Measurements from ENCODE around the gene IGF1.

- TF ChIP-seq POLR2A (IDR thresholded peaks at IDR 0.05): no peak
- no peak for TF ChIP-seq CTCF (IDR thresholded peaks at IDR 0.05)
Measured at GRCh38 chr12:102407776-102408486, 72.4 kb downstream of the IGF1 start.
